Stimulated activated CD8-positive, alpha-beta memory T cell treated with anti-CD3 and anti-CD28 coated beads, Interleukin-7, amount 100 ng/mL, for 24 hours (primary cell): ENCODE results near the gene NEUROD4.

Experiments
- DNase-seq: peaks from one replicate; pipeline ENCODE4 v3.0.0-alpha.2; 2020; ENCODE audit warnings: low read depth

Gene NEUROD4

GRCh38 chr12:54998958-54999510 is 20.7 kb upstream of the NEUROD4 start:
- no peak for DNase-seq

DNA sequence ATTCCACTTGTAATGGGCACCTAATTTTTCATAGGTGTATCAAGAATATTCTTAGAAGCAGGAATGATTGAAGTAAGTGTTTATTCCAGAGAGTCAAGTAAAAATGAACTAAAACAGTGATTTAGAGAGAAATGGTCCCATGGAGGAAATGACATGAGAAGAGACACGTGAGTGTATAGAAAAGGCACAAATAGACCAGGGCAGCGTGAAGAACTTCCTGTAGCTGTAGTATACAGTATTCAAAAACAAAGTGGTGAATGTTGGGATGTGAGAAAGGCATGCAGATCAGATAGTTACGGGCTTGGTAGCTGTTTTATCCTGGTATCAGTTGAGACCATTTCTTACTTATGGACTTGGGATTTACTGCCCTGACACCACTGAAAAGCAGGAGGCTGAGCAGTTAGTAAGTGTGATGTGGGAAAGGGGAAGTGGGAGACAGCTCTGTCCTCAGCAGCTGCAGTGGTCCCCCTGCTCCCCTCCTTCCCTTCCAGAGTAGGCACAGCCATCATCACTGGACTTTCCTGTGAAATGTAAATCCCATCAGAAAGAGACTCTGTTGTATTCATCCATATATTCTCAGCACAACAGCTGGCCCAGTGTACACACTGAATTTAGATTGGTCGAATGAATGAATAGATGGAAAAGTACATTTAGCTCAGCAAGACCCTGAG is 18.4 kb upstream of the NEUROD4 start:
- DNase-seq: no peak

DNA sequence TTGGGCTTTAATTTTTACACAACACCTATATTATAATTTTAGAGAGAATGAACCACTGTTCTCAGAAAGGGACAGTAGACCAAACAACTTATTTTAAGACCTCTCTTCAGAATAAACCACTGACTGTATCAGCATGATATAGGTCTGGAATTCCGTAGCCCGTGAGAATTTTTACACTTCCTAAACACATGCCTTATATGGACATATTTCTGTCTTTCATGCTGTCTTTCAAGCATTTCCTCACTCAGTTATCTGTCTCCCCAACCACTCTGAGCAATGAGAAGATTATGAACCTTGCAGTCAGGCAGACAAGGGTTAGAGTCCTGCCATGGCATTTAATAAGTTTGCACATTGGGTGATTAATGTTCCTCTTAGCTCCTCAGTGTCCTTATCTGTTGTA is 17.4 kb upstream of the NEUROD4 start:
- no peak for DNase-seq

- DNase-seq: no peak
These were observed 10.7 kb upstream of the NEUROD4 start for GRCh38 chr12:55008944-55009585.

DNA sequence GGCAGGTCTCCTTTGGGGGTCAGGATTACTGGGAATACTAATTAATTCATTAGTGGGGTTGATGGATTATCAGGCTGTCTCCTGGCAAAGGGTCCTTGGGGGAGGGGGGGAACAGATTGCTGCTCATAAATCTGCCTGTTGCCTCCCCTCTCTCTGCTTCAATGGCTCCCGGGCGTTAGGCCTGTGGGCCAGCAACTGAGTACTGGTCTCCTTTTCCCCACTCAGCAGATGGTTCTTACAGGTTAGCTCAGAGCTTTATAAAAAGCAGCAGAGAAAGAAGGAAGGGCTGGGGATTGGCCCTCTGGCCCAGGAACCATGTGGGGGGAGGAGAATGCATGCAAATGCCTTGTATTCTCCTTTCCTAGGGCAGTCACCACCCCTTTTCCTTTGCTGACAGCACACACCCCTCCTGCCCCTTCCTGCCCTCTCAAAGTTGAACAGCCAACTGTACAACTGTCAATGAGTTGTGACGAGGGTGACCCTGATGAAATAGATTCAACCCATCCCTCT is 2.3 kb upstream of the NEUROD4 start:
- no peak for DNase-seq

DNA sequence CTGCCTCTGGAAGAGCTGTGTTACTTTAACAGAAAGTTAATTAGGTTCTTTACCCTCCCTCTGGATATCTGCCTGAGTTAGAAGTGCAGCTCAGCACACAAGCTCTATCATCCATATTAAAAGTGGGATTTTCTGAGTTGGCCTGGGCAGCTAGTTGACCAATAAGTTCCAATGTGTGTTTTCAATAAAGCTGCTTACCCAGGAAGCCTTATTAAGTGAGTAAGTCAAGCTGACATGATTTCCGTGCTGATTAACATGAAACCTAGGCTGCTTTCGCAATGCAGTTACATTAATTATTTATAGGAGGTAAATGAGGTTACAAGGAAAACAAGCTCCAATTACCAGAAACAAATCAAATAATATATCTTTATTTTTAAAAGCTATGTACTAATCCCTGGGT is 4.8 kb downstream of the NEUROD4 start:
- no peak for DNase-seq

GRCh38 chr12:55025508-55025907 is 5.7 kb downstream of the NEUROD4 start:
- no peak for DNase-seq

DNA sequence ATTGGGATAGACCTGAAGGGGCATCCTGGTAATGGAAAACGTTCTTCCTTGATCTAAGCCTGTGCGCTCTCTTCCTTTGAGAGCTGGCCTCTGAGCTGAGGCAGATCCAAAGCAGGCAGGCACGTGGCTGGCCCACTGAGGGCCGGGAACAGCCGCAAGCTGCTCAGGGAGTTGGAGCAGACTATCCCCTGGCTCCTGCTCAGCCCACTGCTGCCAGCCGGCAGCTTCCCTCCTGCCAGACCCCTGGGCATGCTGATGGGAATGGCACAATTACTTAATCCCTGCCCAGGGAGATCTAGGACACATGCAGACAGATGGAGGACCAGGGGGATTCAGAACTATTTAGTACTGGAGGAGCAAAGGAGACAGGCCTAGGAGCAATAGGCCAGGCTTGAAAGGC is 14.4 kb downstream of the NEUROD4 start:
- no peak for DNase-seq

DNA sequence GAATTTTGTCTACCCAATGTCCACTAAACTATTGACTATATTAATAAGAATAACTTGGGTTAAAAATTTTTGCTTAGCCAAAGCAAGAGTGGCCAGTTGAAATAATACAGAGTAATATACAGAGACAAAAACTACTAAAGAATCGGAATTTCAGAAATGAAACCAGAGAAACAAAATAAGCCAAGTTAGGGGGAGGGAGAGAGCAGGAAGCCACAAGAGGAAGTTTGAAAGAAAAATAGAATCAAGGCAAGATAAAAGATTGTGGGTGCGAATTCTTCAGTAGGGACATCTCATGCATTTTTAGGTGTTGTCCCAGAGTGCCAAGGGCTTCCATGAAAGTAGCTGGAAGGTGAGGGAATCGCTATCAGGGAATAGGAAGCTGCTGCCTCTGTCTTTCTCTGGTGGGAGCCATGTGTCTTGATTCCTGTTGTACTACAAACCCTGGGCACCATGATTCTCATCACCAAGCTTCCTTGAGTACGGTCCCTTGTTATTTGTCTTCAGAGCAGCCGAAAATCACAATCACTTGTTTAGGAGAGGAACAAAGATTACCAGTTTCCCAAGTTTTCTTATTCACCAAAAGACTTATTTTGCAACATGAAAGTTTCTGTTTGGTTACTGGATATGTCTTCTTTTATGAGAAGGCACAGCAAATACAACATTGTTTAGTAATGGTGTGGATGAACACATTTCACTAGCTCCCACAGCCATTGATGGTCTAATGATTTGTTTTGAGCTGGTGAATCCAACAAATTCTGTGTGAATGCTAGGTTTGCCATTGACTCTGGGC is 16.7 kb downstream of the NEUROD4 start:
- no peak for DNase-seq

DNA sequence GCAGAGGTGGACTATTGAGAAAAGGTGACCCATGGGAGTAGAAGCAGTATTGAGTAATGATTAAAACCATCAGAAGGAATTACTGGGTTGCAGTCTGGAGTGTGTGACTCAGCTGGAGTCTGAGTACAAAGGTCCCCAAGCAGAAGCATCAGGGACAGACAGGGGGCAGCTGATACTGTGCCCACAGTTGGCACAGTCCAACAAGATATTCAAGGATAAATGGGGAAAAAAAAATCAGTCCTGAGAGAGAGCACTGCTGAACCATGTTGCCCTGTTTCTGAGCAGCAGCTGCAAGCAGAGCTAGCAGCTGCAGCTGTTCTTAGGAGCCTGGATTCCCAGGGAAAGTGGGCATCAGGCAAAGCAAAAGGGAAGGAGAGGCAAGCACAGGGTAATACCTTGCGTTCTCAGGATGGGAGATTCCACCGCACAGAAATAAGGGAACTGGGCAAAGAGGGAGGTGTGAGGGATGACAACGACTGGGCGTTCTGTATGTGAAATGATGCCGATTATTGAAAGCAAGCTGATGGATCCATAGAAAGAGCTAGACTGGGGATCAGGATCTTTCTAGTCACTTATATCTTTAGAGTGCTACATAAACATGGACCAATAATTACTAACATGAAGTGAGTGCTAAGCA is 17.7 kb downstream of the NEUROD4 start:
- DNase-seq: no peak

GRCh38 chr12:55039395-55040354 is 19.9 kb downstream of the NEUROD4 start:
- DNase-seq: no peak

- DNase-seq: no peak
These were observed 21.7 kb downstream of the NEUROD4 start for GRCh38 chr12:55041345-55042055.

DNA sequence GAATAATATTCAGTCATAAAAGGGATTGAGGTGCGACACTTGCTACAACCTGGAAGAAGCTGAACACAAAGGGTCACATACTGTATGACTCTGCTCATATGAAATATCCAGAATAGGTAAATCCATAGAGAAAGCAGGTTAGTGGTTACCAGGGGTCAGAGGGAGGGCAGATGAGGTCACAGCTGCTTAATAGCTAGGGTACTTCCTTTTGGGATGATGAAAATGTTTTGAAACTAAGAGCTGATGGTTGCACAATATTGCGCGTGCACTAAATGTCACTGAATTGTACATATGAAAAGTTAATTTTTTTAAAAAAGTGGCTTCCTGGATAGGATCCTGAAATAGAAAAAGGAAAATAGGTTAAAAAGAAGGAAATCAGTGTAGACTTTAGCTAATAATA is 23.8 kb downstream of the NEUROD4 start:
- DNase-seq: no peak

GRCh38 chr12:55044135-55044534 is 24.4 kb downstream of the NEUROD4 start:
- DNase-seq: no peak

DNA sequence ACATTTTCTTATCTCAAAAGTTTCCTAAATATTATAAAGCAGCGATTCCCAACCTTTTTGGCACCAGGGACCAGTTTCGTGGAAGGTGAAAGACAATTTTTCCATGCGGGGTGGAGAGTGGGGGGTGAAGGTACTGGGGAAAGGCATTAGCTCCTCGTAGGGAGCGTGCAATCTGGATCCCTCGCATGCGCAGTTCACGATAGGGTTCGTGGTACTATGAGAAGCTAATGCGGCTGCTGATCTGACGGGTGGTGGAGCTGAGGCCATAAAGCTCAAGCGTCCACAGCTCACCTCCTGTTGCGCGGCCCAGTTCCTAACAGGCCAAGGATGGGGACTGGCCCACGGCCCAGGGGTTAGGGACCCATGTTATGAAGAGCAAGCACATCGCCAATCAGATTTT is 29.9 kb downstream of the NEUROD4 start:
- DNase-seq: no peak

DNA sequence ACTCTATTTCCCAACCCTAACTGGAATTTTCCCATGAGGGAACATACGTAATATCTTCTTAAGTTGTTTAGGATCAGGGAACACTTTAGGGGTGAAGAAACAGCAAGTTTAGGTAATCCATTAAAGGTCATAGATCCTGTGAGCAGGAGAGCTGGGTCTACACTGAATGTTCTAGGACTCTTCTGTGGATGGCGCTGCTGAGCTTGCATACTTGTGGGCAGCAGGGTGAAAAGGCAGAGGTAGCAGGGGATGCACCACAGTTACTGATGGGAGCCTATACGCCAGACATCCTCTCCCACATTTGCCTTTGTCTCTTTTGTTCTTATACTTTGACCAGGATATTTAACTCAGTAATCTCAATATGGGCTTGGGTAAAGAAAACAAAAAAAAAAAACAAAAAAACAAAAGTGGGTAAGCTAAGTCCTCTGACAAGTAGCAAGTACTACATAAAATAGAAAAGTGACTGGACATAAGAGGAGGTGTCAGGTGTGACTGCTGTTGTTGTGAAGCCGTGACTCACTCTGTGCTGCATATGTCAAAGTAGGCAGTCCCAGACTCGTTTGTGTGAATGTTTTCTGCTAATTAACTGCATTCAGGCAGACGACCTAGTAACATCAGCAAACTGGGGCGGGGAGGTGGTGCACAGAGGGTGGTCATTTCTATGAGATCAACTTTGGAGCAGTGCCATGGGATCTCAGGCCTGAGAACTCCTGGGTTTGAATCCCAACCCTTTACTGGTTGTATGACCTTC is 31.6 kb downstream of the NEUROD4 start:
- DNase-seq: no peak

GRCh38 chr12:55057481-55057880 is 37.7 kb downstream of the NEUROD4 start:
- no peak for DNase-seq

DNA sequence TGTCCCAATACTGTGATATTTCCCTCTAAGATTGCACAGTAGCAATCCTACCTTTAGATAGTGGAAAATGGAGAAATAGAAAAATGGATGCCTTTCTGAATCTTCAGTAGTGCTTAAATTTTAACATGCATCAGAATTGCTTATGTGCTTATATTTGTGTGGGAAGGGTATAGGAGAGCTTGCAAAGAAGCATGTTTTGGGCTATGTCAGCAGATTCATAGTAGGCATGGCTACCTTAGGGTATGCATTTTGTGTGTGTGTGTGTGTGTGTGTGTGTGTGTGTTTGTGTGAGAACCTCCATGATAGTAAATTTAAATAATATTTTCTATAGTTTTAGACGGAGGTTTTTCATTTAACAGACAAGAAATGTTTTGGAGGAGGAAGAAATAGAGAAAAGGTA is 38.3 kb downstream of the NEUROD4 start:
- no peak for DNase-seq

DNA sequence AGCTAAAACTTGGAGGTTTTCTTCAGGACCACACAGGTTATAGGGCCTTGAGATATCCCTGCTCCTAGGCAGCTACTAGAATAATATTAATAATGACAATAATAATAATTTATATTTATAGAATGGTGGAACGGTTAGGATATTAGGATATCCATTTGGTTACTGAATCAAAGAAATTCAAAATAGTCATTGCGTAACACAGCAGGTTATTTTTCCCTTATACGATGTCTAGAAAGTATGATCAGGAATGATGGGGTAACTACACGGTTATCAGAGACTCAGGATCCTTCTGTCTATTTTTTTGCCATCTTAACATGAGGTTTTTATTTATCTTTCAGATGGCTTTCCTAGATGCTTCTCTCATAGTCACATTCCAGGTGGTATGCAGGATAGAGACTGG is 39.0 kb downstream of the NEUROD4 start:
- no peak for DNase-seq

DNA sequence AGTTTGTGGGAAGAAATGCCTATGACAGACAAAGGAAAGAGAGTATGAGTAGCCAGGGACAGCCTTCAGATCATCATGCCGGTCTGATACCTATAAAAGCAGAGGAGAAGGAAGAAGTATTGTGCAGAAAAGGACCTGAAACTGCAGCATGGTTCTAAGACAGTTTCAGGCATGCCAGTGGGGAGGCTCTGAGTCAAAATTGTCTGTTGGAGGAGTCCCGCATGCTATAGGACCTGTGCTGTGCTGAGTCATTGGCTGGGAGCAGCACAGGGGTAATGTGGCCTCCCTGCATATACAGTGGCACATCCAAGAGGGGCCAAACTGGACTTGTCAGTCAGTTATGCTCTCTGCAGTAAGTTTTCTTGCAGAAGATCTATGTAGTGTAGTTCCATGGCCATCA is 40.7 kb downstream of the NEUROD4 start:
- DNase-seq: peak; percentile 14
